ENCODE measurements around the gene ARL14EP. TPM values are rescaled to one million over a fixed set of nuclear protein-coding genes. Genes with fewer than 3 reads are reported as not detected.
A peak's percentile ranks its signal among the peaks of the same experiment; 100 is the strongest.

ARL14EP gene
- total and polyA plus RNA-seq, 3 experiments from 2014 or later = 39.6 to 85.9 (median 42.2) TPM

- peaks cover 5% of the 10 kb centered on the region for H3K4me1 ChIP-seq (ENCODE audit: insufficient read depth, low read length)
- no peaks in the 10 kb centered on the region for H3K36me3 ChIP-seq (ENCODE audit: insufficient read depth, low read length)
- Mint-ChIP-seq H3K4me3 (no peak overlapping the region), H3K36me3 (peaks cover 0 to 2% (median 0%) of the 10 kb centered on the region in 3 donors), H3K27me3 (peaks cover 9 to 19% of the 10 kb centered on the region in 2 donors), H3K9me3 (no peaks in the 10 kb centered on the region), H3K4me1 (peaks cover 15 to 19% (median 16%) of the 10 kb centered on the region in 3 donors), H3K27ac (peak overlapping the region in 2 of 8 donors; percentile 43 to 65)
- no peaks in the 10 kb centered on the region for H3K27me3 ChIP-seq (ENCODE audit: insufficient read depth, low read length, poor library complexity, severe bottlenecking)
- H3K4me3 ChIP-seq (ENCODE audit: low read length) = no peak overlapping the region
- H3K9me3 ChIP-seq (ENCODE audit: low read length) = no peaks in the 10 kb centered on the region
- no peak overlapping the region for H3K27ac ChIP-seq (ENCODE audit: low read depth, low read length)
- ChIA-PET CTCF (no interaction called here), POLR2A (no interaction called here)
- DNase-seq = no peak
These were observed 27.0 kb downstream of the ARL14EP start for GRCh38 chr11:30349885-30350284.

GRCh38 chr11:30350384-30350783 is 27.5 kb downstream of the ARL14EP start:
- Mint-ChIP-seq H3K9me3 (peaks cover 0 to 4% (median 0%) of the 10 kb centered on the region in 5 donors), H3K36me3 (peaks cover 0 to 2% (median 0%) of the 10 kb centered on the region in 3 donors)
- CTCF ChIA-PET = no interaction called here

GRCh38 chr11:30351061-30351460 is 28.2 kb downstream of the ARL14EP start:
- no peaks in the 10 kb centered on the region for H3K36me3 ChIP-seq (ENCODE audit: insufficient read depth, low read length)
- H3K9me3 Mint-ChIP-seq = peaks cover 0 to 5% (median 0%) of the 10 kb centered on the region in 5 donors
- peak overlapping the region in 2 of 8 donors; percentile 13 to 86 for H3K27ac Mint-ChIP-seq
- ChIA-PET CTCF (no interaction called here), POLR2A (no interaction called here)
- H3K9me3 ChIP-seq (ENCODE audit: low read length) = no peaks in the 10 kb centered on the region
- no peaks in the 10 kb centered on the region for H3K27me3 ChIP-seq (ENCODE audit: insufficient read depth, low read length, poor library complexity, severe bottlenecking)
- no peak overlapping the region for H3K4me3 Mint-ChIP-seq
- H3K36me3 Mint-ChIP-seq = no peaks in the 10 kb centered on the region
- H3K4me1 Mint-ChIP-seq = peaks cover 10 to 17% (median 12%) of the 10 kb centered on the region in 3 donors
- DNase-seq = no peak
- H3K4me3 ChIP-seq (ENCODE audit: low read length) = no peak overlapping the region
- H3K27me3 Mint-ChIP-seq = peaks cover 9 to 19% of the 10 kb centered on the region in 2 donors
- peaks cover 5% of the 10 kb centered on the region for H3K4me1 ChIP-seq (ENCODE audit: insufficient read depth, low read length)
- no peak overlapping the region for H3K27ac ChIP-seq (ENCODE audit: low read depth, low read length)

More at GRCh38 chr11:30350384-30350783, 27.5 kb downstream of the ARL14EP start:
- POLR2A ChIA-PET = no interaction called here
- no peak for DNase-seq
- Histone ChIP-seq H3K27me3 (ENCODE audit: insufficient read depth, low read length, poor library complexity, severe bottlenecking) (no peaks in the 10 kb centered on the region), H3K27ac (ENCODE audit: low read depth, low read length) (no peak overlapping the region), H3K4me3 (ENCODE audit: low read length) (no peak overlapping the region), H3K36me3 (ENCODE audit: insufficient read depth, low read length) (no peaks in the 10 kb centered on the region), H3K9me3 (ENCODE audit: low read length) (no peaks in the 10 kb centered on the region), H3K4me1 (ENCODE audit: insufficient read depth, low read length) (peaks cover 5% of the 10 kb centered on the region)
- Mint-ChIP-seq H3K27me3 (peaks cover 9 to 19% of the 10 kb centered on the region in 2 donors), H3K27ac (no peak overlapping the region), H3K4me3 (no peak overlapping the region), H3K4me1 (peaks cover 15 to 19% (median 16%) of the 10 kb centered on the region in 3 donors)

- ChIA-PET POLR2A (no interaction called here), CTCF (no interaction called here)
- no peak for DNase-seq
- Mint-ChIP-seq H3K4me3 (no peak overlapping the region), H3K9me3 (peaks cover 0 to 7% (median 0%) of the 10 kb centered on the region in 5 donors), H3K36me3 (peaks cover 0 to 3% (median 0%) of the 10 kb centered on the region in 3 donors), H3K27ac (no peak overlapping the region), H3K27me3 (peaks cover 7 to 35% of the 10 kb centered on the region in 2 donors), H3K4me1 (no peaks in the 10 kb centered on the region)
- no peak overlapping the region for H3K4me3 ChIP-seq (ENCODE audit: low read length)
- H3K9me3 ChIP-seq (ENCODE audit: low read length) = no peaks in the 10 kb centered on the region
- no peaks in the 10 kb centered on the region for H3K36me3 ChIP-seq (ENCODE audit: insufficient read depth, low read length)
- H3K27me3 ChIP-seq (ENCODE audit: insufficient read depth, low read length, poor library complexity, severe bottlenecking) = no peaks in the 10 kb centered on the region
- no peak overlapping the region for H3K27ac ChIP-seq (ENCODE audit: low read depth, low read length)
- H3K4me1 ChIP-seq (ENCODE audit: insufficient read depth, low read length) = no peaks in the 10 kb centered on the region
These were observed 33.5 kb downstream of the ARL14EP start for GRCh38 chr11:30356391-30356790.

- H3K36me3 ChIP-seq (ENCODE audit: insufficient read depth, low read length) = no peaks in the 10 kb centered on the region
- no peaks in the 10 kb centered on the region for H3K4me1 ChIP-seq (ENCODE audit: insufficient read depth, low read length)
- H3K9me3 Mint-ChIP-seq = peaks cover 0 to 7% (median 0%) of the 10 kb centered on the region in 5 donors
- no peaks in the 10 kb centered on the region for H3K9me3 ChIP-seq (ENCODE audit: low read length)
- DNase-seq = no peak
- H3K27me3 Mint-ChIP-seq = peaks cover 5 to 25% of the 10 kb centered on the region in 2 donors
- H3K27ac ChIP-seq (ENCODE audit: low read depth, low read length) = no peak overlapping the region
- ChIA-PET POLR2A (no interaction called here), CTCF (no interaction called here)
- no peak overlapping the region for H3K27ac Mint-ChIP-seq
- no peak overlapping the region for H3K4me3 Mint-ChIP-seq
- no peaks in the 10 kb centered on the region for H3K27me3 ChIP-seq (ENCODE audit: insufficient read depth, low read length, poor library complexity, severe bottlenecking)
- H3K4me3 ChIP-seq (ENCODE audit: low read length) = no peak overlapping the region
- no peaks in the 10 kb centered on the region for H3K4me1 Mint-ChIP-seq
- H3K36me3 Mint-ChIP-seq = peaks cover 0 to 3% (median 0%) of the 10 kb centered on the region in 3 donors
These were observed 35.0 kb downstream of the ARL14EP start for GRCh38 chr11:30357872-30358271.

GRCh38 chr11:30358536-30358935 is 35.6 kb downstream of the ARL14EP start:
- peaks cover 3 to 19% of the 10 kb centered on the region in 2 donors for H3K27me3 Mint-ChIP-seq
- CTCF ChIA-PET = no interaction called here
- peaks cover 0 to 7% (median 0%) of the 10 kb centered on the region in 5 donors for H3K9me3 Mint-ChIP-seq

GRCh38 chr11:30360741-30361140 is 37.8 kb downstream of the ARL14EP start:
- ChIA-PET POLR2A (no interaction called here), CTCF (no interaction called here)
- no peaks in the 10 kb centered on the region for H3K4me1 Mint-ChIP-seq
- H3K27me3 Mint-ChIP-seq = peaks cover 2 to 16% of the 10 kb centered on the region in 2 donors
- no peak overlapping the region for H3K27ac Mint-ChIP-seq
- no peak overlapping the region for H3K4me3 Mint-ChIP-seq
- Histone ChIP-seq H3K36me3 (ENCODE audit: insufficient read depth, low read length) (no peaks in the 10 kb centered on the region), H3K4me1 (ENCODE audit: insufficient read depth, low read length) (no peaks in the 10 kb centered on the region), H3K9me3 (ENCODE audit: low read length) (no peaks in the 10 kb centered on the region), H3K27me3 (ENCODE audit: insufficient read depth, low read length, poor library complexity, severe bottlenecking) (no peaks in the 10 kb centered on the region), H3K27ac (ENCODE audit: low read depth, low read length) (no peak overlapping the region), H3K4me3 (ENCODE audit: low read length) (no peak overlapping the region)
- H3K36me3 Mint-ChIP-seq = peaks cover 0 to 3% (median 0%) of the 10 kb centered on the region in 3 donors
- H3K9me3 Mint-ChIP-seq = peaks cover 0 to 2% (median 0%) of the 10 kb centered on the region in 5 donors
- no peak for DNase-seq

More at GRCh38 chr11:30358536-30358935, 35.6 kb downstream of the ARL14EP start:
- no peak overlapping the region for H3K4me3 ChIP-seq (ENCODE audit: low read length)
- no peak overlapping the region for H3K27ac ChIP-seq (ENCODE audit: low read depth, low read length)
- Mint-ChIP-seq H3K4me3 (no peak overlapping the region), H3K36me3 (peaks cover 0 to 3% (median 0%) of the 10 kb centered on the region in 3 donors), H3K27ac (peak overlapping the region in 1 of 8 donors; percentile 24), H3K4me1 (no peaks in the 10 kb centered on the region)
- DNase-seq = no peak
- no peaks in the 10 kb centered on the region for H3K36me3 ChIP-seq (ENCODE audit: insufficient read depth, low read length)
- POLR2A ChIA-PET = no interaction called here
- H3K27me3 ChIP-seq (ENCODE audit: insufficient read depth, low read length, poor library complexity, severe bottlenecking) = no peaks in the 10 kb centered on the region
- H3K4me1 ChIP-seq (ENCODE audit: insufficient read depth, low read length) = no peaks in the 10 kb centered on the region
- H3K9me3 ChIP-seq (ENCODE audit: low read length) = no peaks in the 10 kb centered on the region

GRCh38 chr11:30364139-30364836 is 41.4 kb downstream of the ARL14EP start:
- ChIA-PET CTCF (no interaction called here), POLR2A (no interaction called here)
- Histone ChIP-seq H3K4me3 (ENCODE audit: low read length) (no peak overlapping the region), H3K27ac (ENCODE audit: low read depth, low read length) (no peak overlapping the region), H3K27me3 (ENCODE audit: insufficient read depth, low read length, poor library complexity, severe bottlenecking) (no peaks in the 10 kb centered on the region), H3K4me1 (ENCODE audit: insufficient read depth, low read length) (no peaks in the 10 kb centered on the region), H3K9me3 (ENCODE audit: low read length) (no peaks in the 10 kb centered on the region), H3K36me3 (ENCODE audit: insufficient read depth, low read length) (no peaks in the 10 kb centered on the region)
- H3K27ac Mint-ChIP-seq = no peak overlapping the region
- H3K27me3 Mint-ChIP-seq = no peaks in the 10 kb centered on the region
- no peak for DNase-seq
- no peak overlapping the region for H3K4me3 Mint-ChIP-seq
- H3K9me3 Mint-ChIP-seq = no peaks in the 10 kb centered on the region
- no peaks in the 10 kb centered on the region for H3K36me3 Mint-ChIP-seq
- no peaks in the 10 kb centered on the region for H3K4me1 Mint-ChIP-seq

Measured in CD8-positive, alpha-beta memory T cell (primary cell).